ENCODE measurements around the gene TBC1D5. TPM values are rescaled to one million over a fixed set of nuclear protein-coding genes. Genes with fewer than 3 reads are reported as not detected.
"Not testable (repeated sequence)": the region's sequence is repeated elsewhere in the genome, so short reads cannot be mapped to it uniquely, and the experiment has no call there.

The TBC1D5 gene
- total RNA-seq, 1 experiment from 2014 or later = 59.4 TPM

- no peaks in the 10 kb centered on the region for H3K4me1 ChIP-seq
- H3K27ac ChIP-seq = no peak overlapping the region
- H3K4me3 ChIP-seq = no peak overlapping the region
- H3K27me3 ChIP-seq = no peaks in the 10 kb centered on the region
- peak in 1 of 2 experiments; percentile 20 for DNase-seq
- 0 out of 2 replicates have a peak, but pooled peaks cover 5% of the 10 kb centered on the region for H3K9me3 ChIP-seq (replicated peaks)
- no peaks in the 10 kb centered on the region for H3K36me3 ChIP-seq
Measured at GRCh38 chr3:17670749-17671148, 71.7 kb downstream of the TBC1D5 start.

- Histone ChIP-seq H3K9me3 (replicated peaks) (0 out of 2 replicates have a peak, but pooled peaks cover 2% of the 10 kb centered on the region), H3K4me3 (no peak overlapping the region), H3K27me3 (no peaks in the 10 kb centered on the region), H3K27ac (no peak overlapping the region), H3K36me3 (no peaks in the 10 kb centered on the region), H3K4me1 (no peaks in the 10 kb centered on the region)
- DNase-seq = no peak
Measured at GRCh38 chr3:17664923-17665322, 77.5 kb downstream of the TBC1D5 start.

- Histone ChIP-seq H3K4me3 (no peak overlapping the region), H3K9me3 (replicated peaks) (no peaks in the 10 kb centered on the region), H3K27me3 (no peaks in the 10 kb centered on the region), H3K27ac (no peak overlapping the region), H3K36me3 (no peaks in the 10 kb centered on the region), H3K4me1 (no peaks in the 10 kb centered on the region)
- no peak for DNase-seq
Measured at GRCh38 chr3:17656264-17656663, 86.2 kb downstream of the TBC1D5 start.

- H3K27ac ChIP-seq = no peak overlapping the region
- H3K4me3 ChIP-seq = no peak overlapping the region
- H3K9me3 ChIP-seq (replicated peaks) = no peaks in the 10 kb centered on the region
- DNase-seq = no peak
- no peaks in the 10 kb centered on the region for H3K27me3 ChIP-seq
- no peaks in the 10 kb centered on the region for H3K36me3 ChIP-seq
- H3K4me1 ChIP-seq = no peaks in the 10 kb centered on the region
Measured at GRCh38 chr3:17655743-17656142, 86.7 kb downstream of the TBC1D5 start.

GRCh38 chr3:17649748-17650147, 92.7 kb downstream of the TBC1D5 start:
- H3K9me3 ChIP-seq (replicated peaks); H3K4me1 ChIP-seq; H3K27ac ChIP-seq; H3K4me3 ChIP-seq; DNase-seq; H3K27me3 ChIP-seq; H3K36me3 ChIP-seq: not testable (repeated sequence)

GRCh38 chr3:17648630-17649355, 93.6 kb downstream of the TBC1D5 start:
- not testable (repeated sequence) for H3K4me1 ChIP-seq; H3K36me3 ChIP-seq; H3K27ac ChIP-seq; H3K4me3 ChIP-seq; H3K27me3 ChIP-seq; H3K9me3 ChIP-seq (replicated peaks); DNase-seq

GRCh38 chr3:17645074-17645698, 97.2 kb downstream of the TBC1D5 start:
- Histone ChIP-seq H3K4me1 (peaks cover 4% of the 10 kb centered on the region; the same call in 1 of the 2 replicates), H3K27ac (no peak overlapping the region), H3K36me3 (no peaks in the 10 kb centered on the region), H3K27me3 (no peaks in the 10 kb centered on the region), H3K9me3 (replicated peaks) (no peaks in the 10 kb centered on the region; the same call in 1 of the 2 replicates), H3K4me3 (no peak overlapping the region)
- DNase-seq = peak; percentile 29 to 79

GRCh38 chr3:17643691-17644090, 98.7 kb downstream of the TBC1D5 start:
- no peak for DNase-seq
- Histone ChIP-seq H3K27ac (no peak overlapping the region), H3K36me3 (no peaks in the 10 kb centered on the region), H3K9me3 (replicated peaks) (no peaks in the 10 kb centered on the region; the same call in 1 of the 2 replicates), H3K27me3 (no peaks in the 10 kb centered on the region), H3K4me1 (peaks cover 15% of the 10 kb centered on the region), H3K4me3 (no peak overlapping the region)

- no peak overlapping the region for H3K4me3 ChIP-seq
- no peak for DNase-seq
- H3K4me1 ChIP-seq = peaks cover 15% of the 10 kb centered on the region
- no peaks in the 10 kb centered on the region; the same call in 1 of the 2 replicates for H3K9me3 ChIP-seq (replicated peaks)
- H3K27me3 ChIP-seq = no peaks in the 10 kb centered on the region
- no peak overlapping the region for H3K27ac ChIP-seq
- H3K36me3 ChIP-seq = no peaks in the 10 kb centered on the region
Measured at GRCh38 chr3:17642474-17642873, 100.0 kb downstream of the TBC1D5 start.

GRCh38 chr3:17640466-17640865, 102.0 kb downstream of the TBC1D5 start:
- DNase-seq = no peak
- H3K27ac ChIP-seq = no peak overlapping the region
- H3K27me3 ChIP-seq = no peaks in the 10 kb centered on the region

GRCh38 chr3:17639765-17640164, 102.7 kb downstream of the TBC1D5 start:
- Histone ChIP-seq H3K36me3 (no peaks in the 10 kb centered on the region), H3K4me3 (no peak overlapping the region), H3K4me1 (peaks cover 18% of the 10 kb centered on the region), H3K9me3 (replicated peaks) (no peaks in the 10 kb centered on the region; the same call in 1 of the 2 replicates), H3K27ac (no peak overlapping the region), H3K27me3 (no peaks in the 10 kb centered on the region)
- no peak for DNase-seq

More at GRCh38 chr3:17640466-17640865, 102.0 kb downstream of the TBC1D5 start:
- no peak overlapping the region for H3K4me3 ChIP-seq
- peaks cover 18% of the 10 kb centered on the region for H3K4me1 ChIP-seq
- no peaks in the 10 kb centered on the region; the same call in 1 of the 2 replicates for H3K9me3 ChIP-seq (replicated peaks)
- no peaks in the 10 kb centered on the region for H3K36me3 ChIP-seq

GRCh38 chr3:17639257-17639656, 103.2 kb downstream of the TBC1D5 start:
- DNase-seq = no peak
- H3K36me3 ChIP-seq = no peaks in the 10 kb centered on the region
- H3K4me1 ChIP-seq = peaks cover 18% of the 10 kb centered on the region
- H3K27me3 ChIP-seq = no peaks in the 10 kb centered on the region
- no peaks in the 10 kb centered on the region; the same call in 1 of the 2 replicates for H3K9me3 ChIP-seq (replicated peaks)
- no peak overlapping the region for H3K27ac ChIP-seq
- H3K4me3 ChIP-seq = no peak overlapping the region

- Histone ChIP-seq H3K27ac (no peak overlapping the region), H3K9me3 (replicated peaks) (no peaks in the 10 kb centered on the region; the same call in 1 of the 2 replicates), H3K36me3 (no peaks in the 10 kb centered on the region), H3K27me3 (no peaks in the 10 kb centered on the region), H3K4me3 (no peak overlapping the region), H3K4me1 (peaks cover 15% of the 10 kb centered on the region)
- DNase-seq = no peak
Measured at GRCh38 chr3:17638356-17638755, 104.1 kb downstream of the TBC1D5 start.

- H3K27me3 ChIP-seq; H3K36me3 ChIP-seq; H3K4me3 ChIP-seq; H3K27ac ChIP-seq; H3K9me3 ChIP-seq (replicated peaks); DNase-seq: not testable (repeated sequence)
- peaks cover 31% of the 10 kb centered on the region for H3K4me1 ChIP-seq
Measured at GRCh38 chr3:17635675-17636074, 106.8 kb downstream of the TBC1D5 start.

GRCh38 chr3:17634964-17635363, 107.5 kb downstream of the TBC1D5 start:
- DNase-seq = no peak
- Histone ChIP-seq H3K4me3 (no peak overlapping the region), H3K27me3 (no peaks in the 10 kb centered on the region), H3K4me1 (peaks cover 34% of the 10 kb centered on the region), H3K36me3 (no peaks in the 10 kb centered on the region), H3K27ac (no peak overlapping the region), H3K9me3 (replicated peaks) (no peaks in the 10 kb centered on the region; the same call in 1 of the 2 replicates)

Data from SJCRH30 (cell line).